Astrocyte of the spinal cord (primary cell): ENCODE data around the gene CRISPLD2.
"Not testable (repeated sequence)": the region's sequence is repeated elsewhere in the genome, so short reads cannot be mapped to it uniquely, and the experiment has no call there.

Experiments used
- DNase-seq: peaks from one replicate; pipeline ENCODE4 v3.0.0; 2011; ENCODE audit warnings: low read depth, low spot score
- H3K4me3 ChIP-seq: 2 replicates; pipeline ENCODE4 v1.5.1; 2011; ENCODE audit warnings: low read depth, mild to moderate bottlenecking, low read length, moderate library complexity
- in situ Hi-C: cut with HindIII; loops from 2 replicates; pipeline ENCODE4 v1.10.0; 2017; ENCODE audit warnings: low sequenced_read_pairs
- TF ChIP-seq, protein P1 (sequence below): IDR thresholded peaks from 2 replicates; pipeline ENCODE4 v1.5.1; 2012; ENCODE audit warnings: low read depth, mild to moderate bottlenecking, low read length, inconsistent platforms

The CRISPLD2 gene

DNA sequence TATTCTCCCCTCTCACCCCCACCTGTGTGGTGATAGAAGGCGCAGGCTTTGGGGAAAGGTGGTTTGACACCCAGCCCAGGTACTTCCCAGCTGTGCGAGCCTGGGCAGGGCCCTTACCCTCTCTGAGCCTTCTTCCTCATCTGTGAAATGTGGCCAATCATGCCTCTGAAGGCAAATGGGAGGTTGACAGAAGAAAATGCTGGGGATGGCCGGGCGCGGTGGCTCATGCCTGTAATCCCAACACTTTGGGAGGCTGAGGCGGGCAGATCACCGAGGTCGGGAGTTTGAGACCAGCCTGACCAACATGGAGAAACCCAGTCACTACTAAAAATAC is 43.7 kb downstream of the CRISPLD2 start:
- no peak overlapping the region for H3K4me3 ChIP-seq
- in situ Hi-C loops = no loop called here
- no peak for DNase-seq
- TF ChIP-seq, protein P1, sequence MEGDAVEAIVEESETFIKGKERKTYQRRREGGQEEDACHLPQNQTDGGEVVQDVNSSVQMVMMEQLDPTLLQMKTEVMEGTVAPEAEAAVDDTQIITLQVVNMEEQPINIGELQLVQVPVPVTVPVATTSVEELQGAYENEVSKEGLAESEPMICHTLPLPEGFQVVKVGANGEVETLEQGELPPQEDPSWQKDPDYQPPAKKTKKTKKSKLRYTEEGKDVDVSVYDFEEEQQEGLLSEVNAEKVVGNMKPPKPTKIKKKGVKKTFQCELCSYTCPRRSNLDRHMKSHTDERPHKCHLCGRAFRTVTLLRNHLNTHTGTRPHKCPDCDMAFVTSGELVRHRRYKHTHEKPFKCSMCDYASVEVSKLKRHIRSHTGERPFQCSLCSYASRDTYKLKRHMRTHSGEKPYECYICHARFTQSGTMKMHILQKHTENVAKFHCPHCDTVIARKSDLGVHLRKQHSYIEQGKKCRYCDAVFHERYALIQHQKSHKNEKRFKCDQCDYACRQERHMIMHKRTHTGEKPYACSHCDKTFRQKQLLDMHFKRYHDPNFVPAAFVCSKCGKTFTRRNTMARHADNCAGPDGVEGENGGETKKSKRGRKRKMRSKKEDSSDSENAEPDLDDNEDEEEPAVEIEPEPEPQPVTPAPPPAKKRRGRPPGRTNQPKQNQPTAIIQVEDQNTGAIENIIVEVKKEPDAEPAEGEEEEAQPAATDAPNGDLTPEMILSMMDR = no peak

DNA sequence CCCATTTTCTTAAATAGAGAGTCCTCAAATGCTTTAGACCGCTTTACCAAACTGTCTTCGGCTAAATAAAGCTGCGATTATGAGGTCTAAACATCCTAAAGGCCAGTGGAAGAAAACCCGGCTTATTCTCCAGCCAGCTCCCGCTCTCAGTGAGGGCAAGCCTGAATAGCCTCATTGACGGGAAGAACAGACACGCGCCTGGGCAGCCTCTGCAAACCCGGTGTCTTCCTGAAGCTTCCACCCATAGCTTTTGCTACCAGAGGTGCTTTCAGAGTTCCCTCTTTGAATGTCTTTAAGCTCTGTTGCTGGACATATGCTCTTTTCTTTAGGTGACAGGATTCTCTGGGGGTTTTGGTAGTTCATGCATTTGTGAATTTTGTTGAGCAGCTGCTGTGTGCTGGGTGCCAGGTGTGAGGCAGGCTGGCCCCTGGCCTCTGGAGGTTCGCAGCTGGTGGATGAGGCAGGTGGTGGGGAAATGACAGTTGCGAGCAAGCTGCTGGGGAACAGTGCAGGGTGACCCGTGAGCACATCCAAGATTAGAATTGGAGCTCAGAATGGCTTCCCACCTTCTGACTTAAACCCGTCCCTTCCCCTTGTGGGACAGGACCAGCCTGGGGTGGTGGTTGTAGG is 44.7 kb downstream of the CRISPLD2 start:
- in situ Hi-C loops = no loop called here
- H3K4me3 ChIP-seq = no peak overlapping the region
- TF ChIP-seq, protein P1 = no peak
- DNase-seq = no peak

DNA sequence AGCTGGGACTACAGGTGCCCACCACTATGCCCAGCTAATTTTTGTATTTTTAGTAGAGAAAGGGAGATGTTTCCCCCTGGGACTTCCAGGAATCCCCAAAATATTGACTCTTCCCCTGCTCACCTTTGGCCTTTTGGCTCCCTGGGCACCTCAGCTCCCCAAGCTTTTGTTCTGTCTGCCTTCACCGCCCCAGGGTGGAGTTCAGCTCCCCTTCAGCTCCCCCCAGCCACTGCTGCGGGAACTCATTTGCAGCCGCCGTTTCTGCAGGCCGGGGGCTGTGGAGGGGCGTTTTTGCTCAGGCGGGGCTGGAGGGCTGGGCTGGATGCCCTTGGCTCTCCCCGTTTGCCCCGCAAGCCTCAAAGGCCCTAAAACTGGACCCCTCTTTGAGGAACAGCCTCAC is 47.9 kb downstream of the CRISPLD2 start:
- TF ChIP-seq, protein P1 = no peak
- DNase-seq = no peak
- no peak overlapping the region for H3K4me3 ChIP-seq
- in situ Hi-C loops = no loop called here

DNA sequence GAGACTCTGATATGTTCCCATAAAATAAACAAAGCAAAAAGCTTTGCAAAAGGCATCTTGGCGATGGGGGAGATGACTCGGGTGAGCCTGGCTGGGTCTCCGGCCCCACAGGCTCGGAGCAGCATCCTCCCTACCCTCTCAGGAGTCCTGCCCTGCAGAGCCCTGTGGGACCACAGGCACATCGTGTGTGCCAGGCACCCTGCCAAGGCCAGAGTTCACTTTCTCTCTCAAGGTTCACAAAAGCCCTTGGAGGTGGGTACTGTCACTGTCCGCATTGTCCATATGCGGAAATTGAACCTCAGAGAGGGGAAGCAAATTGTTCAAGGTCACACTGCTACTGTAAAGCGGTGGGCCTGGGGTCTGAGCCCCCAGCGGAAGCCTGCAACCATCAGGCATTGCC is 48.5 kb downstream of the CRISPLD2 start:
- no peak overlapping the region for H3K4me3 ChIP-seq
- no peak for DNase-seq
- TF ChIP-seq, protein P1 = no peak
- in situ Hi-C loops = no loop called here

DNA sequence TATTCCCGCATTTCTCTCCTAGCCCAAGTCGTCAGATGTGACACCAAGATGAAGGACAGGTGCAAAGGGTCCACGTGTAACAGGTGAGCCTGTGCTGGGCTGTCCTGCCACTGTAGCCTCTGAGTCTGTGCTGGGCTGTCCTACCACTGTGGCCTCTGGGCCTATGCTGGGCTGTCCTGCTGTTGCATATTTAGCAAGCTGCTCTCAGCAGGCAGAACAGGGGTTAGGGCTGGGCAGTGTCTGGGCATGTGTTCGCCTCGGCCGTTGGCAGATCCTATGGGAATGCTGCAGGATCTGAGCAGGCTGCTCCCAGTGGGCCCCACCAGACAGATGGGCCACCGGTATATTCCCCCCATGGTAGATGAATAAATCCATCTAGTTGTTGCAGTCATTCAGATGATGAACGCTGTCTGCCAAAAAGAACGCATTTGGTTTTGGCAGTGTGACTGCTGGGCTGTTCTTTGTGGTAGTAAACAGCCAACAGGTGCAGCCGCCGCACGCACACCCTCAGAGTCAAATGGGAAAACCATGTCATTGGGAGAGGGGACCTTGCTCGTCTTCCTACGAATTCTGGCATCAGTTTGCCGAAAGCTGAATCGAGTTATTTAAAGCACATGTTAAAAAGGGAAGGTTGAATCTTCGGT is 49.2 kb downstream of the CRISPLD2 start:
- no peak overlapping the region for H3K4me3 ChIP-seq
- TF ChIP-seq, protein P1 = no peak
- in situ Hi-C loops = no loop called here
- no peak for DNase-seq

DNA sequence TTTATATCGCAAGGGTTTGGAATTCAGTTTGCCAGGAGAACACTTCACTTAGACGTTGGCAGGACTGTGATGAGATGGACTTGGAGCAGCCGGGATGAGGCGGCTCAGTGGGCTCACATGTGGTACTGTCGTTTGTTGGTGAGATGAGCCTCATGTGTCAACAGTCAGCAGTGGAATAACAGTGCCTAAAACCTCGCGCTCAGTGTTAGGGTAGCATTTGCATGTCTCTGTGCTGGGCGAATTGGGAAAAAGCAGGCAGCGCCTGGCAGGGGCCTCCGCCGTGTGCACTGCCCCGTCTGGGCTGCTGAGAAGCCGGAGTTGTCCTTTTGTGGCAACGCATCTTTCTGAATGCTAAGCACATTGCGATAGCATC is 49.7 kb downstream of the CRISPLD2 start:
- TF ChIP-seq, protein P1 = no peak
- no peak for DNase-seq
- no peak overlapping the region for H3K4me3 ChIP-seq
- in situ Hi-C loops = no loop called here

DNA sequence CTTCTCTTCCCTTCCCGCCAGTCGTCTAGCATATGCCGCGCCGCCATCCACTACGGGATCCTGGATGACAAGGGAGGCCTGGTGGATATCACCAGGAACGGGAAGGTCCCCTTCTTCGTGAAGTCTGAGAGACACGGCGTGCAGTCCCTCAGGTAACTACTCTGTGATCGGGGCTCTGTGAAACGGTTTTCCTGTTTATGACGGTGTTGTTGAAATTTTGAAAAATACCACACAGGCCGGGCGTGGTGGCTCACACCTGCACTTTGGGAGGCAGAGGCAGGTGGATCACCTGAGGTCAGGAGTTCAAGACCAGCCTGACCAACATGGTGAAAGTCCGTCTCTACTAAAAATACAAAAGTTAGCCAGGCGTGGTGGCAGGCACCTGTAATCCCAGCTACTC is 53.2 kb downstream of the CRISPLD2 start:
- in situ Hi-C loops, DNase-seq, H3K4me3 ChIP-seq: not testable (repeated sequence)
